Calu3 (cell line): ENCODE data around the gene TRIML2. TPM values are rescaled to one million over a fixed set of nuclear protein-coding genes. Genes with fewer than 3 reads are reported as not detected.

Experiments
- BruUV-seq: library from RNA; stranded (reverse); fragments of 400-500 nt; replicated peaks from 2 replicates; lab custom pipeline; 2021; lab: Mats Ljungman, UMichigan
- CTCF ChIA-PET: fragments of 300-600 bp; sonication (Branson Sonifier 250); formaldehyde crosslinking; loops from one replicate; lab custom pipeline; 2022; ENCODE audit warnings: antibody characterized with exemption; lab: Charles Lee
- DNase-seq: peaks from one replicate; pipeline ENCODE4 v3.0.0; 2022
- H3K27ac Mint-ChIP-seq: one replicate; pipeline ENCODE4 v1.8.0; 2022; ENCODE audit warnings: mixed read lengths; ENCODE audit not compliant: unreplicated experiment
- H3K27me3 Mint-ChIP-seq: one replicate; pipeline ENCODE4 v1.8.0; 2022; ENCODE audit warnings: mixed read lengths; ENCODE audit not compliant: unreplicated experiment
- H3K36me3 Mint-ChIP-seq: one replicate; pipeline ENCODE4 v1.8.0; 2022; ENCODE audit warnings: mild to moderate bottlenecking, moderate library complexity, mixed read lengths; ENCODE audit not compliant: insufficient read depth, unreplicated experiment
- H3K4me1 Mint-ChIP-seq: one replicate; pipeline ENCODE4 v1.8.0; 2022; ENCODE audit warnings: mild to moderate bottlenecking, low read depth, mixed read lengths; ENCODE audit not compliant: unreplicated experiment
- H3K4me3 Mint-ChIP-seq: one replicate; pipeline ENCODE4 v1.8.0; 2022; ENCODE audit warnings: mild to moderate bottlenecking, low read depth, moderate library complexity, mixed read lengths; ENCODE audit not compliant: unreplicated experiment
- H3K9me3 Mint-ChIP-seq: one replicate; pipeline ENCODE4 v1.8.0; 2022; ENCODE audit warnings: low read depth, mixed read lengths; ENCODE audit not compliant: unreplicated experiment
- intact Hi-C: fragments of 100-400 bp; cut with micrococcal nuclease; formaldehyde crosslinking; loops from one replicate; pipeline ENCODE4 v1.10.0; 2022; ENCODE audit not compliant: unreplicated experiment
- total RNA-seq: library from RNA; stranded (reverse); gene quantifications from 2 replicates; pipeline ENCODE4 v1.2.3, GENCODE V29; 2022
- TF ChIP-seq, protein P1 (sequence below): fragments of 200-600 bp; IDR thresholded peaks from one replicate; pipeline ENCODE4 v1.8.0; 2022; ENCODE audit warnings: antibody characterized with exemption; ENCODE audit not compliant: unreplicated experiment

The TRIML2 gene
- total RNA-seq, 1 experiment from 2014 or later, result not detected

DNA sequence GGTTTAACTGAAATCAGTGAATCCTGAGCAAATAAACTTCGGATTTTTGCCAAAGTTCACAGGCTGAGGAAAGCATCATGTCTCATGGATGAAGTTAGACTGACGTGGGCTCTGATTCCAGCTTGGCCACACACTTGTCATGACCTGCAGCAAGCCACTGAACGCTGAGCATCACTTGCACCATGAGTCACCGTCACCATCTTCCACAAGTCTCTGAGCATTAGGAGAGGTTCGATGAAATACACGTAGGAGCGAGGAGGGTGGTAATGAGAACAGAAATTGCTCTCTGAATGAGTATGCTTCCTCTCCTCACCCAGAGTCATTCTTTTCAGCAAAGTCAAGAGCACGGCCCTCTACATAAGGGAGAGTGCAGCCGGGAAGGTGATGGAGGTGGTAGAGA is 3.8 kb upstream of the TRIML2 start:
- CTCF ChIA-PET, result no interaction called here
- Mint-ChIP-seq H3K36me3 (no peaks in the 10 kb centered on the region), H3K4me3 (no peak overlapping the region), H3K9me3 (no peaks in the 10 kb centered on the region), H3K27me3 (no peaks in the 10 kb centered on the region), H3K27ac (no peak overlapping the region), H3K4me1 (peaks cover 25% of the 10 kb centered on the region)
- no TSS peak for BruUV-seq
- intact Hi-C loops, result no loop called here
- TF ChIP-seq, protein P1, sequence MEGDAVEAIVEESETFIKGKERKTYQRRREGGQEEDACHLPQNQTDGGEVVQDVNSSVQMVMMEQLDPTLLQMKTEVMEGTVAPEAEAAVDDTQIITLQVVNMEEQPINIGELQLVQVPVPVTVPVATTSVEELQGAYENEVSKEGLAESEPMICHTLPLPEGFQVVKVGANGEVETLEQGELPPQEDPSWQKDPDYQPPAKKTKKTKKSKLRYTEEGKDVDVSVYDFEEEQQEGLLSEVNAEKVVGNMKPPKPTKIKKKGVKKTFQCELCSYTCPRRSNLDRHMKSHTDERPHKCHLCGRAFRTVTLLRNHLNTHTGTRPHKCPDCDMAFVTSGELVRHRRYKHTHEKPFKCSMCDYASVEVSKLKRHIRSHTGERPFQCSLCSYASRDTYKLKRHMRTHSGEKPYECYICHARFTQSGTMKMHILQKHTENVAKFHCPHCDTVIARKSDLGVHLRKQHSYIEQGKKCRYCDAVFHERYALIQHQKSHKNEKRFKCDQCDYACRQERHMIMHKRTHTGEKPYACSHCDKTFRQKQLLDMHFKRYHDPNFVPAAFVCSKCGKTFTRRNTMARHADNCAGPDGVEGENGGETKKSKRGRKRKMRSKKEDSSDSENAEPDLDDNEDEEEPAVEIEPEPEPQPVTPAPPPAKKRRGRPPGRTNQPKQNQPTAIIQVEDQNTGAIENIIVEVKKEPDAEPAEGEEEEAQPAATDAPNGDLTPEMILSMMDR, result no peak
- DNase-seq, result no peak

DNA sequence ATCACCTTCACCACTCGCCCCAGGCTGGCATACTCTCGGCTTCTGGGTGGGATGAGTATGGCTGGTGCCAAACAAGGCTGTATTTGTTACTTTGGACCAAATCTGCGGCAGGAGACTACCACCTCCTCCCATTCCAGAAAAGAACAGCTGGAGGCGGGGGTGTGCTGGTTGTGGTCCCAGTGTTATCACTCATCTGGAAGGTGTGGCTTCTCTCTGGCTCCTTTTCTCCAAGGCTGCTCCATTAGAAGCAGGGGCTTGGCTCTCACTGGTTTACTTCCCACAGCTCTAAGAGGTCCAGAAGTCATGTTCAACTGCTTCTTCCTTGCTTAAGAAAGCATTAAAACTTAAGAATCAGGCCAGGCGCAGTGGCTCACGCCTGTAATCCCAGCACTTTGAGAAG is 2.6 kb upstream of the TRIML2 start:
- no TSS peak for BruUV-seq
- peaks cover 27% of the 10 kb centered on the region for H3K4me1 Mint-ChIP-seq
- no peak overlapping the region for H3K4me3 Mint-ChIP-seq
- TF ChIP-seq, protein P1, result no peak
- intact Hi-C loops, result no loop called here
- no peaks in the 10 kb centered on the region for H3K9me3 Mint-ChIP-seq
- no peak for DNase-seq
- no peaks in the 10 kb centered on the region for H3K27me3 Mint-ChIP-seq
- no peaks in the 10 kb centered on the region for H3K36me3 Mint-ChIP-seq
- H3K27ac Mint-ChIP-seq, result no peak overlapping the region
- CTCF ChIA-PET, result no interaction called here

DNA sequence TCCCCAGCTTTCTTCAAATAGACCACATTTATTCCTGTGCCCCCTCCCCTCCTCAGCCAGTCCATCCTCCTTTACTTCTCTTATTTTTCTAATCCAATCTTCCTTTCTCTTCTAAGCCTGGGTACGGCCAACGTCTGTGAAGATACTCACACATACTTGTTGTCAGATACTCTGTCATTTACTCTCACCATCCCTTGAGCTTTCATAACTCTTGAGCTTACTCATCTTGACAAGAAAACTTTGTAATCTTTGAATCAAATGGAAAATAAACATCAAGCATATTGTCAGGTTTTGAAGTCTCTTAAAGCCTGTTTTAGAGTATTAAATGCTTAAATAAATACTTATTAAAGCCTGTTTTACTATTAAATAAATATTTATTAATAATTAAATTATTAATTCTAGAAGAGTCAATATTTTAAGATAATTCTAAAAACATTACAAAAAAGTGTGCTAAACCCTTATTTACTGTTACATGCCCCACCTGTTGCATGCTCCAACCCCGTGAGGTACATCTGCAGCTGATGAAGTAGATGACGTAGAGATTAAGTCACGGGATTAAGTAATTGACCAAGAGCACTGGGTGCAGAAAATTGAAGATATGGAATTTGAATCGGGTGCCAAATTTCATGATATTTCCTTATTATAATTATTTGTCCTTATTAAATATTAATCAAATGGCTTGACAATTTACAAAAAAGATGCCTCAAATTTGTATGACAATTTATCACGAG is 1.5 kb upstream of the TRIML2 start:
- H3K36me3 Mint-ChIP-seq, result peaks cover 5% of the 10 kb centered on the region
- no peak overlapping the region for H3K4me3 Mint-ChIP-seq
- intact Hi-C loops, result no loop called here

DNA sequence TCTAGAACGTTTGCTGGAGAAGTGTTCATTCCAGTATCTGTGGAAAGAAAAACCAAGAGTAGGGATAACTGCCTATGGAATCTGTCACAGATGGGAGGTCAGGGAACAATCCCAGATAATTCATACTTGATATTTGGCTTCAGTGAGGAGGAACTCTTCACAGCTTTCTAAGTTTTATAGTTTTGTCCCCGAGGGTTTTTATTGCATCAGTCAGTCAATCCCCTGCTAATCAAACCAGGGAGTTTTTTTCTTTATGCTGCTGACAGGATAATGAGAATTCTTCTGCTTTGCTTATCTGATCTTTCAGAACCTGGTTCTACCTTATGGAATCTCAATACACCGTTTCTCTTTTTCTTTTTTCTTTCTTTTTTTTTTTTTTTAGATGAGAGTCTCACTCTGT is 633 bp upstream of the TRIML2 start:
- intact Hi-C loops, result no loop called here
- Mint-ChIP-seq H3K36me3 (peaks cover 5% of the 10 kb centered on the region), H3K4me3 (no peak overlapping the region), H3K4me1 (peaks cover 27% of the 10 kb centered on the region), H3K27me3 (no peaks in the 10 kb centered on the region), H3K27ac (no peak overlapping the region), H3K9me3 (no peaks in the 10 kb centered on the region)
- no TSS peak for BruUV-seq
- no peak for DNase-seq
- CTCF ChIA-PET, result interaction anchor here (0.7 kb wide), 1 partner anchor 443 kb away, joined by 4 read pairs; no protein-coding TSS in a partner anchor
- TF ChIP-seq, protein P1, result no peak

More for the DNA sequence above, 1.5 kb upstream of the TRIML2 start:
- Mint-ChIP-seq H3K27me3 (no peaks in the 10 kb centered on the region), H3K27ac (peak overlapping the region; percentile 4), H3K4me1 (peaks cover 27% of the 10 kb centered on the region), H3K9me3 (no peaks in the 10 kb centered on the region)
- CTCF ChIA-PET, result no interaction called here
- no TSS peak for BruUV-seq
- no peak for DNase-seq
- TF ChIP-seq, protein P1, result no peak
